Natural killer cell (primary cell): ENCODE data around the gene SPOCD1. TPM values are rescaled to one million over a fixed set of nuclear protein-coding genes. Genes with fewer than 3 reads are reported as not detected.

Source experiments
- ATAC-seq, 3 donors: fragments of 150-1000 bp in 2 of 3; fragments of 200-7000 bp in 1 of 3; cut with Tn5 transposase; 1 replicate in 1 of 3; 2 replicates in 2 of 3; pipeline ENCODE4 v1.10.0; 2021; ENCODE audit warnings: mild to moderate bottlenecking in 2 of 3, moderate library complexity in 2 of 3
- DNase-seq, 2 donors: peaks; one replicate each; pipeline versions ENCODE4 v3.0.0 to v3.0.0-alpha.2; 2013 to 2021; ENCODE audit warnings: mixed read lengths in 1 of 2
- H3K27ac ChIP-seq: one replicate; pipeline ENCODE4 v1.5.1; 2013; ENCODE audit warnings: mild to moderate bottlenecking, low read length
- H3K27me3 ChIP-seq: one replicate; pipeline ENCODE4 v1.6.1; 2013; ENCODE audit warnings: low read length; ENCODE audit not compliant: control insufficient read depth, insufficient read depth
- H3K36me3 ChIP-seq: one replicate; pipeline ENCODE4 v1.6.1; 2013; ENCODE audit warnings: low read length; ENCODE audit not compliant: control insufficient read depth, insufficient read depth
- H3K4me1 ChIP-seq: one replicate; pipeline ENCODE4 v1.6.1; 2013; ENCODE audit warnings: low read length; ENCODE audit not compliant: control insufficient read depth, insufficient read depth
- H3K4me3 ChIP-seq: one replicate; pipeline ENCODE4 v1.5.1; 2013; ENCODE audit warnings: low read length
- H3K9me3 ChIP-seq: one replicate; pipeline ENCODE4 v1.6.1; 2013; ENCODE audit warnings: low read length; ENCODE audit not compliant: control insufficient read depth, insufficient read depth
- H3K27ac Mint-ChIP-seq, 2 donors: one replicate each; pipeline ENCODE4 v1.8.0; 2022; ENCODE audit warnings: mild to moderate bottlenecking in 2 of 2, mixed read lengths in 2 of 2, moderate library complexity in 1 of 2
- H3K27me3 Mint-ChIP-seq, 2 donors: one replicate each; pipeline ENCODE4 v1.8.0; 2022; ENCODE audit warnings: low read depth in 2 of 2, mixed read lengths in 2 of 2
- H3K36me3 Mint-ChIP-seq: one replicate; pipeline ENCODE4 v1.8.0; 2022; ENCODE audit warnings: mixed read lengths
- H3K4me1 Mint-ChIP-seq, 2 donors: one replicate each; pipeline ENCODE4 v1.8.0; 2022; ENCODE audit warnings: mixed read lengths in 2 of 2
- H3K4me3 Mint-ChIP-seq: one replicate; pipeline ENCODE4 v1.8.0; 2022; ENCODE audit warnings: mild to moderate bottlenecking, moderate library complexity, mixed read lengths
- H3K9me3 Mint-ChIP-seq, 2 donors: one replicate each; pipeline ENCODE4 v1.8.0; 2022; ENCODE audit warnings: mixed read lengths in 2 of 2
- CTCF ChIP-seq: fragments of 200-600 bp; IDR thresholded peaks from one replicate; pipeline ENCODE4 v1.8.0; 2022; ENCODE audit warnings: antibody characterized with exemption
- WGBS: methylation state at CpG from one replicate; pipeline ENCODE4 v1.1.7; 2013; ENCODE audit warnings: missing lambda C conversion rate; ENCODE audit not compliant: insufficient coverage; 5-methylcytosine and 5-hydroxymethylcytosine counted together
- intact Hi-C: fragments of 100-400 bp; cut with micrococcal nuclease; formaldehyde crosslinking; loops from one replicate; pipeline ENCODE4 v1.14.2; 2022
- total RNA-seq, 4 donors: library from RNA; stranded (reverse); fragments of 120-200 nt in 1 of 4; gene quantifications; one replicate each; pipeline versions ENCODE4 v1.2.3 to v1.2.4, GENCODE V29; 2013 to 2022

Gene SPOCD1
- total RNA-seq, 3 donors from 2014 or later (not counting 1 experiment from before 2014, with no cell fraction given), result 0.54 to 0.68 TPM; not detected in 1

GRCh38 chr1:31835415-31835814, 19.6 kb upstream of the SPOCD1 start:
- Histone ChIP-seq H3K9me3 (no peaks in the 10 kb centered on the region), H3K27me3 (no peaks in the 10 kb centered on the region), H3K4me1 (no peaks in the 10 kb centered on the region), H3K4me3 (no peak overlapping the region), H3K27ac (no peak overlapping the region), H3K36me3 (no peaks in the 10 kb centered on the region)
- Mint-ChIP-seq H3K4me3 (no peak overlapping the region), H3K27me3 (no peaks in the 10 kb centered on the region), H3K9me3 (no peaks in the 10 kb centered on the region), H3K4me1 (peaks cover 11 to 20% of the 10 kb centered on the region in 2 donors), H3K27ac (no peak overlapping the region), H3K36me3 (no peaks in the 10 kb centered on the region)
- intact Hi-C loops, result no loop called here
- 96% methylated on average over 2 of the region's 3 CpGs for WGBS
- no peak for ATAC-seq
- no peak for DNase-seq
- no peak for TF ChIP-seq CTCF

GRCh38 chr1:31834501-31834900, 18.7 kb upstream of the SPOCD1 start:
- Histone ChIP-seq H3K27me3 (no peaks in the 10 kb centered on the region), H3K27ac (no peak overlapping the region), H3K36me3 (no peaks in the 10 kb centered on the region), H3K4me3 (no peak overlapping the region), H3K9me3 (no peaks in the 10 kb centered on the region), H3K4me1 (peaks cover 1% of the 10 kb centered on the region)
- Mint-ChIP-seq H3K27ac (no peak overlapping the region), H3K9me3 (no peaks in the 10 kb centered on the region), H3K4me1 (peaks cover 11 to 20% of the 10 kb centered on the region in 2 donors), H3K4me3 (no peak overlapping the region), H3K27me3 (no peaks in the 10 kb centered on the region), H3K36me3 (no peaks in the 10 kb centered on the region)
- peak in 1 of 2 donors; percentile 53 for DNase-seq
- no peak for TF ChIP-seq CTCF
- WGBS, result 76% methylated on average over 6 of the region's 6 CpGs
- intact Hi-C loops, result no loop called here
- ATAC-seq, result no peak

- no peaks in the 10 kb centered on the region for H3K27me3 ChIP-seq
- ATAC-seq, result no peak
- peaks cover 29% of the 10 kb centered on the region for H3K4me1 ChIP-seq
- H3K36me3 Mint-ChIP-seq, result no peaks in the 10 kb centered on the region
- no peak overlapping the region for H3K27ac Mint-ChIP-seq
- H3K9me3 ChIP-seq, result no peaks in the 10 kb centered on the region
- H3K4me3 ChIP-seq, result no peak overlapping the region
- peaks cover 35 to 38% of the 10 kb centered on the region in 2 donors for H3K4me1 Mint-ChIP-seq
- no peak overlapping the region for H3K4me3 Mint-ChIP-seq
- DNase-seq, result no peak
- no peaks in the 10 kb centered on the region for H3K27me3 Mint-ChIP-seq
- H3K27ac ChIP-seq, result no peak overlapping the region
- no peaks in the 10 kb centered on the region for H3K36me3 ChIP-seq
- intact Hi-C loops, result no loop called here
- TF ChIP-seq CTCF, result no peak
- no peaks in the 10 kb centered on the region for H3K9me3 Mint-ChIP-seq
- 94% methylated on average over 8 of the region's 9 CpGs for WGBS
Measured at GRCh38 chr1:31831397-31832378, 15.9 kb upstream of the SPOCD1 start.
